Measurements from ENCODE around the gene UBN1. TPM values are rescaled to one million over a fixed set of nuclear protein-coding genes. Genes with fewer than 3 reads are reported as not detected.

UBN1 gene
- total and polyA plus RNA-seq, 2 donors (not counting 3 experiments of a cell fraction or from before 2014, with no cell fraction given), result 26.0 to 44.8 TPM

DNA sequence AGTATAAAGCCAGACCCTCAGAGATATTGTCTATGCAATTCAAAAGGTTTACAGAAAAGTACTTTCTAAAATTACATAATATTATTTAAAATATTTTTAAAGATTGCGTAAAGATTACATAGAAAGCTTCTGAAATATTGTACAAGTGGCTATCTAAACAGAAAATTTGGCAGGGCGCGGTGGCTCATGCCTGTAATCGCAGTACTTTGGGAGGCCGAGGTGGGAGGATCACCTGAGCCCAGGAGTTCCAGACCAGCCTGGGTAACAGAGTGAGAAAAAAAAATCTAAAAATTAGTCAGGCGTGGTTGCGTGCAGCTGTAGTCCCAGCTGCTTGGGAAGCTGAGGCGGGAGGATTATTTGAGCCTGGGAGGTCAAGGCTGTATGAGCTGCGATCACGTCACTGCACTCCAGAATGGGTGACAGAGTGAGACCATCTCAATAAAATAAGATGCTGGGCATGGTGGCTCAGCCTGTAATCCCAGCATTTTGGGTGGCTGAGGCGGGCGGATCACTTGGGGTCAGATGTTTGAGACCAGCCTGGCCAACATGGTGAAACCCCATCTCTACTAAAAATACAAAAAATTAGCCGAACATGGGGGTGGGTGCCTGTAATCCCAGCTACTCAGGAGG is 18.1 kb downstream of the UBN1 start:
- intact Hi-C loops (cut with micrococcal nuclease), result no loop called here
- BruUV-seq (replicated peaks), result no TSS peak
- DNase-seq (ENCODE audit: low read depth, low spot score) (no peak), FAIRE-seq (no peak)
- Histone ChIP-seq H3K4me1 (ENCODE audit: control insufficient read depth, extremely low read depth, insufficient read depth, low read length) (peaks cover 3% of the 10 kb centered on the region), H3K79me2 (ENCODE audit: control insufficient read depth, insufficient read depth, low read length) (peaks cover 88% of the 10 kb centered on the region), H3K4me3 (replicated peaks in 1 of 3; ENCODE audit: insufficient read depth in 1 of 3, low read depth in 1 of 3, low read length in 3 of 3) (no peak overlapping the region), H3K27me3 (ENCODE audit: control insufficient read depth in 2 of 2, insufficient read depth in 2 of 2, low read length in 2 of 2) (no peaks in the 10 kb centered on the region), H4K20me1 (replicated peaks; ENCODE audit: control insufficient read depth, extremely low read depth, insufficient read depth, low read length) (no peaks in the 10 kb centered on the region), H3K9me3 (replicated peaks; ENCODE audit: control insufficient read depth, insufficient read depth, low read length) (no peaks in the 10 kb centered on the region), H2AFZ (ENCODE audit: low read depth, low read length) (no peak overlapping the region), H3K36me3 (ENCODE audit: control insufficient read depth in 2 of 2, extremely low read depth in 1 of 2, insufficient read depth in 2 of 2, low read length in 2 of 2) (peaks cover 6 to 21% of the 10 kb centered on the region in 2 experiments), H3K4me2 (ENCODE audit: insufficient read depth, low read length) (no peak overlapping the region), H3K9ac (replicated peaks; ENCODE audit: extremely low read depth, insufficient read depth, low read length) (no peak overlapping the region), H3K9me1 (replicated peaks; ENCODE audit: control insufficient read depth, extremely low read depth, insufficient read depth, low read length) (no peaks in the 10 kb centered on the region), H3K27ac (ENCODE audit: insufficient read depth, low read depth, low read length) (no peak overlapping the region)
- POLR2A ChIA-PET, result no interaction called here
- TF ChIP-seq EZH2 (IDR thresholded peaks at IDR 0.05; ENCODE audit: borderline replicate concordance, low read depth, low read length, severe bottlenecking) (no peak), CTCF (IDR thresholded peaks at IDR 0.05; ENCODE audit: extremely low read depth in 1 of 2, insufficient read depth in 1 of 2, low read depth in 1 of 2, low read length in 2 of 2) (no peak), MYC (IDR thresholded peaks at IDR 0.05; ENCODE audit: low read depth, low read length) (no peak), POLR2AphosphoS5 (IDR thresholded peaks at IDR 0.05; ENCODE audit: insufficient read depth, low read depth, low read length) (no peak), GATA2 (IDR thresholded peaks at IDR 0.05; ENCODE audit: insufficient read depth, insufficient read length, low read depth, low read length) (no peak), POLR2A (IDR thresholded peaks at IDR 0.05; ENCODE audit: low read depth, low read length) (no peak), FOS (IDR thresholded peaks at IDR 0.05; ENCODE audit: borderline replicate concordance, insufficient read depth, low read length) (no peak), JUN (IDR thresholded peaks at IDR 0.05; ENCODE audit: borderline replicate concordance, insufficient read depth, insufficient read length, low read depth) (no peak)
- TF ChIP-seq, protein P1, sequence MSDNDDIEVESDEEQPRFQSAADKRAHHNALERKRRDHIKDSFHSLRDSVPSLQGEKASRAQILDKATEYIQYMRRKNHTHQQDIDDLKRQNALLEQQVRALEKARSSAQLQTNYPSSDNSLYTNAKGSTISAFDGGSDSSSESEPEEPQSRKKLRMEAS (IDR thresholded peaks at IDR 0.05; ENCODE audit: insufficient read depth, insufficient read length), result no peak
- dilution Hi-C loops (cut with MboI; ENCODE audit: extremely low pct_ligation_motif_present, low sequenced_read_pairs), result no loop called here
- CTCF ChIA-PET, result interaction anchor here (1.1 to 1.3 kb wide), 2 partner anchors 13 to 91 kb away, joined by 3 to 4 read pairs; no protein-coding TSS in a partner anchor

Data from endothelial cell of umbilical vein (primary cell).